ENCODE data around the gene SHBG.
"Not testable (repeated sequence)": the region's sequence is repeated elsewhere in the genome, so short reads cannot be mapped to it uniquely, and the experiment has no call there.

Gene SHBG

GRCh38 chr17:7612294-7612640, 17.7 kb upstream of the SHBG start:
- no peak for DNase-seq (ENCODE audit: low spot score)

GRCh38 chr17:7613769-7614424, 16.0 kb upstream of the SHBG start:
- DNase-seq (ENCODE audit: low spot score) = no peak

GRCh38 chr17:7614425-7615264, 15.3 kb upstream of the SHBG start, which contains the start of gene FXR2:
Gene FXR2, minus strand, starts transcription at chr17:7614897. Its CDS starts 365 bp downstream, at chr17:7614532.
- peak; percentile 100 for DNase-seq (ENCODE audit: low spot score)

GRCh38 chr17:7615265-7615747, 14.6 kb upstream of the SHBG start:
- DNase-seq (ENCODE audit: low spot score) = no peak

GRCh38 chr17:7618608-7619007, 11.3 kb upstream of the SHBG start:
- DNase-seq (ENCODE audit: low spot score) = no peak

- DNase-seq (ENCODE audit: low spot score) = no peak
Observed at GRCh38 chr17:7620835-7621234, 9.1 kb upstream of the SHBG start.

GRCh38 chr17:7623661-7624060, 6.3 kb upstream of the SHBG start:
- no peak for DNase-seq (ENCODE audit: low spot score)

GRCh38 chr17:7625749-7626148, 4.2 kb upstream of the SHBG start:
- not testable (repeated sequence) for DNase-seq (ENCODE audit: low spot score)

GRCh38 chr17:7626307-7626706, 3.6 kb upstream of the SHBG start:
- no peak for DNase-seq (ENCODE audit: low spot score)

GRCh38 chr17:7626956-7627249, 3.0 kb upstream of the SHBG start:
- no peak for DNase-seq (ENCODE audit: low spot score)

- DNase-seq (ENCODE audit: low spot score) = peak; percentile 90
Observed at GRCh38 chr17:7627250-7628121, 2.4 kb upstream of the SHBG start, which contains the start of gene SAT2. Gene SAT2, minus strand, starts transcription at chr17:7627821. Its CDS starts 186 bp downstream, at chr17:7627635.

GRCh38 chr17:7631398-7632380, 1.8 kb downstream of the SHBG start:
- DNase-seq (ENCODE audit: low spot score) = no peak

GRCh38 chr17:7632492-7632894, 2.6 kb downstream of the SHBG start:
- DNase-seq (ENCODE audit: low spot score) = peak; percentile 52

- no peak for DNase-seq (ENCODE audit: low spot score)
Observed at GRCh38 chr17:7633093-7633492, 3.2 kb downstream of the SHBG start.

GRCh38 chr17:7634384-7634783, 4.4 kb downstream of the SHBG start:
- DNase-seq (ENCODE audit: low spot score) = no peak

GRCh38 chr17:7636163-7636562, 6.2 kb downstream of the SHBG start:
- DNase-seq (ENCODE audit: low spot score) = no peak

GRCh38 chr17:7640783-7641182, 10.8 kb downstream of the SHBG start:
- no peak for DNase-seq (ENCODE audit: low spot score)

GRCh38 chr17:7641635-7642034, 11.7 kb downstream of the SHBG start:
- not testable (repeated sequence) for DNase-seq (ENCODE audit: low spot score)

- DNase-seq (ENCODE audit: low spot score) = peak; percentile 20
Observed at GRCh38 chr17:7644775-7645174, 14.8 kb downstream of the SHBG start.

- no peak for DNase-seq (ENCODE audit: low spot score)
Observed at GRCh38 chr17:7646457-7646856, 16.5 kb downstream of the SHBG start.

GRCh38 chr17:7647018-7647417, 17.1 kb downstream of the SHBG start:
- DNase-seq (ENCODE audit: low spot score) = no peak
